Osteocyte (in vitro differentiated cells): ENCODE results near the gene INPP5D. TPM values are rescaled to one million over a fixed set of nuclear protein-coding genes. Genes with fewer than 3 reads are reported as not detected.

Experiments used
- DNase-seq: peaks from one replicate; pipeline ENCODE4 v3.0.0; 2021; ENCODE audit warnings: mixed read lengths; ENCODE audit not compliant: unreplicated experiment; ENCODE audit errors: extremely low spot score
- H3K27ac Mint-ChIP-seq: one replicate; pipeline ENCODE4 v1.8.0; 2021; ENCODE audit warnings: mild to moderate bottlenecking, mixed read lengths; ENCODE audit not compliant: unreplicated experiment
- H3K27me3 Mint-ChIP-seq: one replicate; pipeline ENCODE4 v1.8.0; 2021; ENCODE audit warnings: mixed read lengths; ENCODE audit not compliant: unreplicated experiment
- H3K36me3 Mint-ChIP-seq: one replicate; pipeline ENCODE4 v1.8.0; 2021; ENCODE audit warnings: mixed read lengths; ENCODE audit not compliant: unreplicated experiment
- H3K4me1 Mint-ChIP-seq: one replicate; pipeline ENCODE4 v1.8.0; 2021; ENCODE audit warnings: mixed read lengths; ENCODE audit not compliant: unreplicated experiment
- H3K4me3 Mint-ChIP-seq: one replicate; pipeline ENCODE4 v1.8.0; 2021; ENCODE audit warnings: mild to moderate bottlenecking, moderate library complexity, mixed read lengths; ENCODE audit not compliant: unreplicated experiment
- H3K9me3 Mint-ChIP-seq: one replicate; pipeline ENCODE4 v1.8.0; 2021; ENCODE audit warnings: mixed read lengths; ENCODE audit not compliant: unreplicated experiment
- total RNA-seq: library from RNA; stranded (reverse); gene quantifications from 2 replicates; pipeline ENCODE4 v1.2.1, GENCODE V29; 2021
- TF ChIP-seq, protein P1 (sequence below): fragments of 200-600 bp; sonication (generic); IDR thresholded peaks from 2 replicates; pipeline ENCODE4 v1.5.0; 2021; ENCODE audit warnings: antibody characterized with exemption, mild to moderate bottlenecking, moderate library complexity

Gene INPP5D
- total RNA-seq, 1 donor from 2014 or later = 0.40 TPM

DNA sequence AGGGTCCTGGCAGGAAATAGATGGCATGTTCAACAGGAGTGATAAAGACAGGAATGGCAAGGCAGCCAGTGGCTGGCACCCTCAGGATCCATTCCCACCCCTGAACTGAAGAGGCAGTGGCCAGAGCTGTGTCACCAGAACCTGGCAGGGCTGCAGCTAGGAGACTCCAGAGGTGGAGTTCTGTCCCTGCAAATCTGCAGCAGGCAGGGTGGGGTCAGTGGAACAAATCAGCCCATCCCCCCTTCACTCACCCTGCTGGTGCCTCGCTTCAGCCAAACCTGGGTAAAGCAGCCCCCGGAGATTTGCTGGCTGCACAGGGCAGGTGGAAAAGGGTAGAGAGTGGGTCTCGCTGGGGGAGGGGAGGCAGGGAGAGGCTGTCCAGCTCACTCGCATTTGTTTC is 12.7 kb downstream of the INPP5D start:
- H3K4me1 Mint-ChIP-seq = no peaks in the 10 kb centered on the region
- H3K4me3 Mint-ChIP-seq = no peak overlapping the region
- H3K36me3 Mint-ChIP-seq = no peaks in the 10 kb centered on the region
- peaks cover 5% of the 10 kb centered on the region for H3K9me3 Mint-ChIP-seq
- no peak for DNase-seq
- TF ChIP-seq, protein P1, sequence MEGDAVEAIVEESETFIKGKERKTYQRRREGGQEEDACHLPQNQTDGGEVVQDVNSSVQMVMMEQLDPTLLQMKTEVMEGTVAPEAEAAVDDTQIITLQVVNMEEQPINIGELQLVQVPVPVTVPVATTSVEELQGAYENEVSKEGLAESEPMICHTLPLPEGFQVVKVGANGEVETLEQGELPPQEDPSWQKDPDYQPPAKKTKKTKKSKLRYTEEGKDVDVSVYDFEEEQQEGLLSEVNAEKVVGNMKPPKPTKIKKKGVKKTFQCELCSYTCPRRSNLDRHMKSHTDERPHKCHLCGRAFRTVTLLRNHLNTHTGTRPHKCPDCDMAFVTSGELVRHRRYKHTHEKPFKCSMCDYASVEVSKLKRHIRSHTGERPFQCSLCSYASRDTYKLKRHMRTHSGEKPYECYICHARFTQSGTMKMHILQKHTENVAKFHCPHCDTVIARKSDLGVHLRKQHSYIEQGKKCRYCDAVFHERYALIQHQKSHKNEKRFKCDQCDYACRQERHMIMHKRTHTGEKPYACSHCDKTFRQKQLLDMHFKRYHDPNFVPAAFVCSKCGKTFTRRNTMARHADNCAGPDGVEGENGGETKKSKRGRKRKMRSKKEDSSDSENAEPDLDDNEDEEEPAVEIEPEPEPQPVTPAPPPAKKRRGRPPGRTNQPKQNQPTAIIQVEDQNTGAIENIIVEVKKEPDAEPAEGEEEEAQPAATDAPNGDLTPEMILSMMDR = no peak
- peaks cover 25% of the 10 kb centered on the region for H3K27me3 Mint-ChIP-seq
- no peak overlapping the region for H3K27ac Mint-ChIP-seq

- peaks cover 5% of the 10 kb centered on the region for H3K9me3 Mint-ChIP-seq
- H3K27ac Mint-ChIP-seq = no peak overlapping the region
Observed at GRCh38 chr2:233074106-233074505, 14.0 kb downstream of the INPP5D start.

GRCh38 chr2:233075141-233075965 is 15.2 kb downstream of the INPP5D start:
- TF ChIP-seq, protein P1 = no peak
- Mint-ChIP-seq H3K4me3 (no peak overlapping the region), H3K4me1 (no peaks in the 10 kb centered on the region), H3K36me3 (no peaks in the 10 kb centered on the region), H3K27ac (no peak overlapping the region), H3K9me3 (peaks cover 5% of the 10 kb centered on the region), H3K27me3 (peaks cover 21% of the 10 kb centered on the region)
- DNase-seq = no peak

More at GRCh38 chr2:233074106-233074505, 14.0 kb downstream of the INPP5D start:
- DNase-seq = no peak
- Mint-ChIP-seq H3K27me3 (peaks cover 23% of the 10 kb centered on the region), H3K4me1 (no peaks in the 10 kb centered on the region), H3K4me3 (no peak overlapping the region), H3K36me3 (no peaks in the 10 kb centered on the region)
- TF ChIP-seq, protein P1 = no peak

GRCh38 chr2:233075966-233076339 is 15.8 kb downstream of the INPP5D start:
- H3K4me1 Mint-ChIP-seq = no peaks in the 10 kb centered on the region
- H3K4me3 Mint-ChIP-seq = no peak overlapping the region
- peaks cover 22% of the 10 kb centered on the region for H3K27me3 Mint-ChIP-seq
- TF ChIP-seq, protein P1 = no peak
- H3K27ac Mint-ChIP-seq = no peak overlapping the region
- no peaks in the 10 kb centered on the region for H3K36me3 Mint-ChIP-seq
- no peak for DNase-seq
- peaks cover 5% of the 10 kb centered on the region for H3K9me3 Mint-ChIP-seq

DNA sequence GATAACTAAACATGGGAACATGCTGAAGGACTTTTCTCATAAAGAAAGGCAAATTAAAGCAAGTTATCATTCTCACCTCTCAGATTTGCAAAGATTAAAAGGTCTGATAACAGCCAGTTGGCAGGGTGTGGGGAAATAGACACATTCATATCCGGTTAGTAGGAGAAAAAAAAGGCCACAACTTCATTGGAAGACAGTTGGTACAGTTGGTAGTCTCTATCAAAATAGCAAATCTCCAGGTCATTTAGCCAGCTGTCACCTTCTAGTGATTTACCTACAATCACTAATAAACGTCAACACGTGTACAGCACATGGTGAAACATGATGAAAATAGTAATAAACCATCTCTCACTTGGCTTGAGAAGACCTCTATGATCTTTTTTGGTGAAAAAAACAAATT is 16.6 kb downstream of the INPP5D start:
- TF ChIP-seq, protein P1 = no peak
- H3K9me3 Mint-ChIP-seq = peaks cover 2% of the 10 kb centered on the region
- DNase-seq = no peak
- no peak overlapping the region for H3K27ac Mint-ChIP-seq
- H3K27me3 Mint-ChIP-seq = peaks cover 21% of the 10 kb centered on the region
- H3K4me3 Mint-ChIP-seq = no peak overlapping the region
- H3K36me3 Mint-ChIP-seq = no peaks in the 10 kb centered on the region
- H3K4me1 Mint-ChIP-seq = no peaks in the 10 kb centered on the region
